Trophoblast cell (in vitro differentiated cells and primary cell): Measurements from ENCODE around the gene PANK3.
A peak's percentile ranks its signal among the peaks of the same experiment; 100 is the strongest.

Experiments
- DNase-seq, 2 donors: peaks; one replicate each; pipeline ENCODE4 v3.0.0-alpha.2; 2016
- H2AFZ ChIP-seq: 2 replicates; pipeline ENCODE4 v1.6.1; 2013; ENCODE audit warnings: low read length, moderate library complexity, mild to moderate bottlenecking; ENCODE audit not compliant: insufficient read depth, poor library complexity
- H2AK5ac ChIP-seq: 2 replicates; pipeline ENCODE4 v1.6.1; 2013; ENCODE audit warnings: mild to moderate bottlenecking, low read length
- H2BK120ac ChIP-seq: 2 replicates; pipeline ENCODE4 v1.6.1; 2013; ENCODE audit warnings: low read length, mild to moderate bottlenecking, moderate library complexity; ENCODE audit not compliant: insufficient read depth, poor library complexity
- H2BK12ac ChIP-seq: 2 replicates; pipeline ENCODE4 v1.6.1; 2013; ENCODE audit warnings: mild to moderate bottlenecking, low read length, moderate library complexity
- H2BK5ac ChIP-seq: 2 replicates; pipeline ENCODE4 v1.6.1; 2013; ENCODE audit warnings: low read length, low read depth, moderate library complexity, mild to moderate bottlenecking; ENCODE audit not compliant: poor library complexity
- H3K14ac ChIP-seq: 2 replicates; pipeline ENCODE4 v1.6.1; 2013; ENCODE audit warnings: mild to moderate bottlenecking, low read length
- H3K18ac ChIP-seq: 2 replicates; pipeline ENCODE4 v1.6.1; 2013; ENCODE audit warnings: mild to moderate bottlenecking, low read length
- H3K23ac ChIP-seq: 2 replicates; pipeline ENCODE4 v1.6.1; 2013; ENCODE audit warnings: low read length
- H3K27ac ChIP-seq: 2 replicates; pipeline ENCODE4 v1.5.1; 2013; ENCODE audit warnings: low read depth, mild to moderate bottlenecking, inconsistent platforms, low read length, moderate library complexity
- H3K27me3 ChIP-seq: 2 replicates; pipeline ENCODE4 v1.6.1; 2013; ENCODE audit warnings: inconsistent platforms, mild to moderate bottlenecking, low read length, moderate library complexity; ENCODE audit not compliant: insufficient read depth
- H3K36me3 ChIP-seq, 2 experiments: 1 replicate in 1 of 2; 2 replicates in 1 of 2; pipeline ENCODE4 v1.6.1; 2013; ENCODE audit warnings: low read length in 2 of 2, mild to moderate bottlenecking in 2 of 2, moderate library complexity in 1 of 2; ENCODE audit not compliant: insufficient read depth in 2 of 2, control insufficient read depth in 1 of 2
- H3K4ac ChIP-seq: 2 replicates; pipeline ENCODE4 v1.6.1; 2013; ENCODE audit warnings: low read depth, mild to moderate bottlenecking, low read length, moderate library complexity
- H3K4me1 ChIP-seq, 2 experiments: 1 replicate in 1 of 2; 2 replicates in 1 of 2; pipeline ENCODE4 v1.6.1; 2013; ENCODE audit warnings: low read length in 2 of 2, mild to moderate bottlenecking in 2 of 2, moderate library complexity in 1 of 2; ENCODE audit not compliant: insufficient read depth in 2 of 2, control insufficient read depth in 1 of 2
- H3K4me2 ChIP-seq: 2 replicates; pipeline ENCODE4 v1.6.1; 2013; ENCODE audit warnings: inconsistent platforms, mild to moderate bottlenecking, low read length, moderate library complexity
- H3K4me3 ChIP-seq: 2 replicates; pipeline ENCODE4 v1.5.1; 2013; ENCODE audit warnings: mild to moderate bottlenecking, low read depth, low read length, inconsistent platforms
- H3K79me1 ChIP-seq: one replicate; pipeline ENCODE4 v1.6.1; 2013; ENCODE audit warnings: low read length
- H3K79me2 ChIP-seq: 2 replicates; pipeline ENCODE4 v1.6.1; 2013; ENCODE audit warnings: low read length, mild to moderate bottlenecking; ENCODE audit not compliant: control insufficient read depth, insufficient read depth, poor library complexity
- H3K9ac ChIP-seq: 2 replicates; pipeline ENCODE4 v1.6.1; 2013; ENCODE audit warnings: mild to moderate bottlenecking, low read length
- H3K9me3 ChIP-seq: 2 replicates; pipeline ENCODE4 v1.6.1; 2013; ENCODE audit warnings: low read depth, mild to moderate bottlenecking, control low read depth, inconsistent platforms, low read length; ENCODE audit not compliant: insufficient read depth
- H4K12ac ChIP-seq: 2 replicates; pipeline ENCODE4 v1.6.1; 2013; ENCODE audit warnings: low read depth, mild to moderate bottlenecking, low read length, moderate library complexity
- H4K8ac ChIP-seq: 2 replicates; pipeline ENCODE4 v1.6.1; 2013; ENCODE audit warnings: low read depth, mild to moderate bottlenecking, low read length, moderate library complexity
- H4K91ac ChIP-seq: one replicate; pipeline ENCODE4 v1.6.1; 2013; ENCODE audit warnings: low read depth, mild to moderate bottlenecking, low read length, moderate library complexity
- WGBS: extraction: QIAGEN DNeasy Blood & Tissue Kit; methylation state at CpG from one replicate; pipeline ENCODE4 v1.1.7; 2013; ENCODE audit warnings: missing lambda C conversion rate; ENCODE audit not compliant: insufficient read length, insufficient coverage; ENCODE audit errors: extremely low coverage; 5-methylcytosine and 5-hydroxymethylcytosine counted together

Gene PANK3

GRCh38 chr5:168613996-168614395 is 34.8 kb upstream of the PANK3 start:
- Histone ChIP-seq H2BK120ac (no peak overlapping the region), H3K36me3 (no peaks in the 10 kb centered on the region), H3K14ac (no peak overlapping the region), H3K4me1 (peaks cover 0 to 3% of the 10 kb centered on the region in 2 experiments), H3K9me3 (no peaks in the 10 kb centered on the region), H4K91ac (no peak overlapping the region), H3K18ac (no peak overlapping the region), H3K27ac (no peak overlapping the region), H2AK5ac (no peak overlapping the region), H3K4me2 (no peak overlapping the region), H3K4ac (no peak overlapping the region), H2BK5ac (no peak overlapping the region), H3K4me3 (no peak overlapping the region), H3K79me1 (no peaks in the 10 kb centered on the region), H3K79me2 (no peaks in the 10 kb centered on the region), H3K23ac (no peak overlapping the region), H2AFZ (no peak overlapping the region), H3K9ac (no peak overlapping the region), H4K12ac (no peak overlapping the region), H2BK12ac (no peak overlapping the region), H3K27me3 (no peaks in the 10 kb centered on the region), H4K8ac (no peak overlapping the region)
- no peak for DNase-seq
- WGBS: no CpG with 5 or more reads among the region's 1 CpG

GRCh38 chr5:168613396-168613795 is 34.2 kb upstream of the PANK3 start:
- H3K18ac ChIP-seq: no peak overlapping the region

GRCh38 chr5:168612996-168613395 is 33.8 kb upstream of the PANK3 start:
- H2BK5ac ChIP-seq: no peak overlapping the region
- no peak overlapping the region for H2BK12ac ChIP-seq
- no peak overlapping the region for H4K8ac ChIP-seq
- no peak overlapping the region for H3K4me3 ChIP-seq
- no CpG with 5 or more reads among the region's 2 CpGs for WGBS
- H2AK5ac ChIP-seq: no peak overlapping the region
- DNase-seq: no peak
- H4K12ac ChIP-seq: no peak overlapping the region
- H3K23ac ChIP-seq: no peak overlapping the region
- H3K4me1 ChIP-seq: peaks cover 0 to 3% of the 10 kb centered on the region in 2 experiments
- no peaks in the 10 kb centered on the region for H3K79me1 ChIP-seq
- H3K9ac ChIP-seq: no peak overlapping the region
- H3K4ac ChIP-seq: no peak overlapping the region
- no peak overlapping the region for H2AFZ ChIP-seq
- H3K14ac ChIP-seq: no peak overlapping the region
- H3K79me2 ChIP-seq: no peaks in the 10 kb centered on the region
- no peaks in the 10 kb centered on the region for H3K36me3 ChIP-seq
- no peak overlapping the region for H3K18ac ChIP-seq
- no peak overlapping the region for H2BK120ac ChIP-seq
- no peak overlapping the region for H4K91ac ChIP-seq
- no peak overlapping the region for H3K27ac ChIP-seq
- no peak overlapping the region for H3K4me2 ChIP-seq
- no peaks in the 10 kb centered on the region for H3K27me3 ChIP-seq
- no peaks in the 10 kb centered on the region for H3K9me3 ChIP-seq

More at GRCh38 chr5:168613396-168613795, 34.2 kb upstream of the PANK3 start:
- H2AFZ ChIP-seq: no peak overlapping the region
- H2BK120ac ChIP-seq: no peak overlapping the region
- H3K9me3 ChIP-seq: no peaks in the 10 kb centered on the region
- H3K4me2 ChIP-seq: no peak overlapping the region
- H3K4ac ChIP-seq: no peak overlapping the region
- H3K79me1 ChIP-seq: no peaks in the 10 kb centered on the region
- DNase-seq: no peak
- no peaks in the 10 kb centered on the region for H3K79me2 ChIP-seq
- no peaks in the 10 kb centered on the region for H3K27me3 ChIP-seq
- H3K23ac ChIP-seq: no peak overlapping the region
- H4K91ac ChIP-seq: no peak overlapping the region
- H3K9ac ChIP-seq: no peak overlapping the region
- H3K14ac ChIP-seq: no peak overlapping the region
- no peak overlapping the region for H2BK12ac ChIP-seq
- no peak overlapping the region for H4K12ac ChIP-seq
- no peak overlapping the region for H3K4me3 ChIP-seq
- H3K27ac ChIP-seq: no peak overlapping the region
- H3K4me1 ChIP-seq: peaks cover 0 to 3% of the 10 kb centered on the region in 2 experiments
- no peak overlapping the region for H4K8ac ChIP-seq
- H2BK5ac ChIP-seq: no peak overlapping the region
- H2AK5ac ChIP-seq: no peak overlapping the region
- WGBS: no CpG with 5 or more reads among the region's 2 CpGs
- no peaks in the 10 kb centered on the region for H3K36me3 ChIP-seq

- Histone ChIP-seq H4K12ac (no peak overlapping the region), H3K18ac (no peak overlapping the region), H3K36me3 (no peaks in the 10 kb centered on the region), H2BK5ac (no peak overlapping the region), H3K27me3 (no peaks in the 10 kb centered on the region), H3K4me1 (peaks cover 0 to 3% of the 10 kb centered on the region in 2 experiments), H3K4ac (no peak overlapping the region), H4K8ac (no peak overlapping the region), H3K23ac (no peak overlapping the region), H3K79me2 (no peaks in the 10 kb centered on the region), H3K4me2 (no peak overlapping the region), H2BK12ac (no peak overlapping the region), H4K91ac (no peak overlapping the region), H3K9ac (no peak overlapping the region), H3K79me1 (no peaks in the 10 kb centered on the region), H3K27ac (no peak overlapping the region), H3K4me3 (no peak overlapping the region), H2AFZ (no peak overlapping the region), H3K9me3 (no peaks in the 10 kb centered on the region), H2BK120ac (no peak overlapping the region), H2AK5ac (no peak overlapping the region), H3K14ac (no peak overlapping the region)
- DNase-seq: peak in 1 of 2 donors; percentile 34
- no CpG with 5 or more reads among the region's 4 CpGs for WGBS
These were observed 33.0 kb upstream of the PANK3 start for GRCh38 chr5:168612123-168612522.
